NCI-H1930 (cell line): ENCODE results near the gene YEATS4.

ENCODE experiments used
- DNase-seq, 2 experiments: peaks; one replicate each; lab custom pipeline; 2025; lab: John Stamatoyannopoulos, UW

YEATS4 gene

DNA sequence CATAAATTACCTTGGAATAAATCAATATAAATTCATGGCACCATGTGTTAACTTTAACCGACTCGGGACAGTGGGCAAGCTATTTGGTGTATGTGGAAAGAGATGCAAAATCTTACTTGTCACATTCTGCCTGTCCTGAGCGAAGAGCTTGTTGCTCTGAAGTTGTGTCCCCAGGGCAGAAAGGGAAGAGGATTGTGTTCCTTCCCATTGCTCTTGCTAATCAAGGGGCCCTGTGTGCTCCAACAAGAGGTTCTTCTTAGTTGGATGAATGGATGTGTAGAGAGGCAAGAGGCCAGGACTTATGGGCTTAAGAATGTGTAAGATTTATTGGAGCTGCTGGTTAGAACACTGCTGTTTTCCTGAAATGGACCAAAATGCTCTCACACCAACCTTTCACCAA, 74.1 kb downstream of the YEATS4 start:
- DNase-seq, result no peak

DNA sequence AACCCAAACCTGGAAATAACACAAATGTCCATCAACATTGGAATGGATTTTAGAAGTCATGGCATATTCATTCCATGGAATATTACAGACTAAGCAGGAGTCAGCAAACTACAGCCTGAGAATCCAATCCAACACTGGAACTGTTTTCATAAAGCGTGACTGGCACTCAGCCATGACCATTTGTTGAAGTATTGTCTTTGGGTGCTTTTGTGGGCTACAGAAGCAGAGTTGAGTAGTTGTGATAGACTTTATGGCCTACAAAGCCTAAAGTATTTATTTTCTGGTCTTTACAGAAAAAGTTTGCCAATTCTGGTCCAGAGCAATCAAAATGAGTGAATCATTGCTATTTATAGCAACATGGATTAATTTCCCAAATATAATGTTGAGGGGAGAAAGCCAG, 76.1 kb downstream of the YEATS4 start:
- no peak for DNase-seq

DNA sequence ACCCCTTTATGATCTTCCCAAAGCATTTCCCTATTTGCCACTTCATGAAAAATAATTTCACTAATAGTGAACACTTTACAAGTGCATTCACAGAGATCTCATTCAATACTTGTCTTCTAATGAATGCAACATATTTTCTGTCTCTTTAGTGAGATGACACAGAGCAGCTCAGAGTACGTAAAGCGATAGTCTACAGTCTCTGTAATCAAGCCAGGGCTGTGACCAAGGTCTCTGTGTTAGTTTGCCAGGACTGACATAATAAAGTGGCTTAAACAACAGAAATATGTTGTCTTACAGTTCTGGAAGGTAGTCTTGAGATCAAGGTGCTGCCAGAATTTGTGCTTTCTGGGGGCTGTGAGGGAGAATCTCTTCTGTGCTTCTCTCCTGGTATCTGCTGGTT, 77.5 kb downstream of the YEATS4 start:
- no peak for DNase-seq

DNA sequence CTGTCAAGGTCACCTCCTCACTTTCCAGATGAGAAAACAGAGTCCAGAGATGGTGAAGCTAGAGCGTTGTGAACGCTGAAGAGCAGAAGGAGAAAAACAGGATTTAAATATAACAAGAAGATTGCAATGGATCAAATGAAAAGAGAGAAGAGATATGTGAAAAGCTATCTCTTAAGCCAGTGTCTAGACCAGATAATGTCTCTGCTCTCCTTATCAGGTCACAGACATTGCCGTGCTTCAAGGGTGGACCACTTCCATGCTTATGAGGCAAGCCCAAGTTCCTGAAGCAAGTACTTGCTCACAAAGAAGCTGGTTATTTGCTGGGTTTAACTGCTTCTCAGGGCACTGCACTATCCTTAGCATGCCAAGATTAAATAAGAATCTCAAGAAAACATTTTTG, 79.0 kb downstream of the YEATS4 start:
- no peak for DNase-seq

DNA sequence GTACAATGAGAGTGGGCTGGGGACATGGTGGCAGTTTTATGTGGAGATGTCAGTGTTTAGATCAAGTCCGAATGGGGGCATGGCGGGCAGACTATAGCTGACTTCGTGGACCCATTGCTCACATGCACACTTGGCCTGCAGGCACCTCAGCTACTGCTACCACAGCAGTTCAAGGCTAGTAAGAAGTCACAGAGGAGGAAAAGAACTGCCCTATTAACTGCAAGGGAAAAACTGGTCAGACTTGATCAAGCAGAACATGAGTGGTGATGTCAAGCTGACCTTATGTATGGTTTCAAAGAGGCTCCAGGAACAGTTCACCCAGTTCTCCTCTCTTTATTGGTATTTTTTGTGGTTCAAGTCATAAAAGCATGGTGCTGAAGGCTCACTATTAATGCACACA, 80.5 kb downstream of the YEATS4 start:
- no peak for DNase-seq
